Choroid plexus epithelial cell (primary cell): ENCODE measurements around the gene TRDN.

ENCODE experiments used
- DNase-seq: peaks from one replicate; pipeline ENCODE4 v3.0.0-alpha.2; 2010; ENCODE audit warnings: low read depth
- H3K4me3 ChIP-seq: 2 replicates; pipeline ENCODE4 v1.5.1; 2011; ENCODE audit warnings: low read depth, mild to moderate bottlenecking, control low read depth, low read length, moderate library complexity
- TF ChIP-seq, protein P1 (sequence below): conservative IDR thresholded peaks from 2 replicates; pipeline ENCODE4 v1.5.1; 2011; ENCODE audit warnings: low read depth, mild to moderate bottlenecking, control low read depth, inconsistent platforms, low read length, moderate library complexity

Gene TRDN

GRCh38 chr6:123529058-123529457, 107.7 kb downstream of the TRDN start:
- H3K4me3 ChIP-seq, result no peak overlapping the region
- DNase-seq, result no peak

DNA sequence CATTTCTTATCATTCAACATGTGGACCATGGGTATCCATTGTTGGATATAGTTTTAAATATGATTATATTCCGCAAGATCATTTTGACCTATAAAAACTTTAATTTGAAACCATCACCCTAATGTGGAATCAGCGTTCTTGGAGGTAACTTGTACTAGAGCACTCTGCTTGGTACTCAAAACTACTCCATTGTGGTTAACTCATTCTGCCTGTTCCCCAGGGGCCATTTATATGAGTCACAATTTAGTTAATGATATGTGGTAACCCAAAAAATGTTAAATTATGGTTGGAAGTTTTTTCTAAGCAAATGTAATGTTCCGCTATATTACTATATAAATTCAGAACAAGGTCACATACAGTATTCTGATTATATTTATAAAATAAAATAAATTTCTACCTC, 109.3 kb downstream of the TRDN start:
- TF ChIP-seq, protein P1, sequence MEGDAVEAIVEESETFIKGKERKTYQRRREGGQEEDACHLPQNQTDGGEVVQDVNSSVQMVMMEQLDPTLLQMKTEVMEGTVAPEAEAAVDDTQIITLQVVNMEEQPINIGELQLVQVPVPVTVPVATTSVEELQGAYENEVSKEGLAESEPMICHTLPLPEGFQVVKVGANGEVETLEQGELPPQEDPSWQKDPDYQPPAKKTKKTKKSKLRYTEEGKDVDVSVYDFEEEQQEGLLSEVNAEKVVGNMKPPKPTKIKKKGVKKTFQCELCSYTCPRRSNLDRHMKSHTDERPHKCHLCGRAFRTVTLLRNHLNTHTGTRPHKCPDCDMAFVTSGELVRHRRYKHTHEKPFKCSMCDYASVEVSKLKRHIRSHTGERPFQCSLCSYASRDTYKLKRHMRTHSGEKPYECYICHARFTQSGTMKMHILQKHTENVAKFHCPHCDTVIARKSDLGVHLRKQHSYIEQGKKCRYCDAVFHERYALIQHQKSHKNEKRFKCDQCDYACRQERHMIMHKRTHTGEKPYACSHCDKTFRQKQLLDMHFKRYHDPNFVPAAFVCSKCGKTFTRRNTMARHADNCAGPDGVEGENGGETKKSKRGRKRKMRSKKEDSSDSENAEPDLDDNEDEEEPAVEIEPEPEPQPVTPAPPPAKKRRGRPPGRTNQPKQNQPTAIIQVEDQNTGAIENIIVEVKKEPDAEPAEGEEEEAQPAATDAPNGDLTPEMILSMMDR, result no peak
- H3K4me3 ChIP-seq, result no peak overlapping the region
- DNase-seq, result no peak

More at GRCh38 chr6:123529058-123529457, 107.7 kb downstream of the TRDN start:
- TF ChIP-seq, protein P1, result no peak

- H3K4me3 ChIP-seq, result no peak overlapping the region
- TF ChIP-seq, protein P1, result no peak
- DNase-seq, result no peak
These were observed 110.6 kb downstream of the TRDN start for GRCh38 chr6:123526128-123526527.

DNA sequence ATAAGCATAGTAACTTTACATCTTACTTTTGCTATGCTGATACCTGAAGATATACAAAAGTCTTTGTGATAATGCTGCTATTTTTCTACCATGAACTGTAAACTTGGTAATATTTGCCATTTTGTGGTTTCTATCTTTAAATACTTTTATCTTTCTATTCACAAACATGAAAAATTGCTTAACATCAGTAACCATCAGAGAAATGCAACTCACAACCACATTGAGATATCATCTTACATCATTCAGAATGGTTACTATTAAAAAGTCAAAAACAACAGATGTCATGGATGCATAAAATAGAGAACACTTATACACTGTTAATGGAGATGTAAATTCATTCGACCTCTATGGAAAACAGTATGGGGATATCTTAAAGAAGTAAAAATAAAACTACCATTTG, 112.0 kb downstream of the TRDN start:
- no peak overlapping the region for H3K4me3 ChIP-seq
- TF ChIP-seq, protein P1, result no peak
- DNase-seq, result no peak

DNA sequence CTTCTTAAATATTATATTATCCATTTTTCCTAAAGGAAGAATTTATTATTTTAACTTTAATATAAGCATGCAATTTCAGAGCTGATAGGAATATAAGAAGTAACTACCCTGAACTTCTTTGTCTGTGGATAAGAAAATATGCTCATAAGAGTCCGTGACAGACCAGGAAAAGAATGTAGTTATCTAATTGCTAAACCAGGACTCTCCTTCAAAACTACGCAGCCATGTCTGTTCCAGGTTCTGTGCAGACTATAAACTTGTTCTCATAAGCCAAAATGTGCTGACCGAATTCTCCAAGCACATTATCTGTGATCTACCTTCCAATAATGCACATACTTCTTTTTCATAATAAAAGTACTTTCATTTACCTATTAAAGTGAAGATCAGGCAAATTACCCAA, 116.5 kb downstream of the TRDN start:
- TF ChIP-seq, protein P1, result no peak
- H3K4me3 ChIP-seq, result no peak overlapping the region
- no peak for DNase-seq

GRCh38 chr6:123519189-123519505, 117.6 kb downstream of the TRDN start:
- TF ChIP-seq, protein P1, result no peak
- H3K4me3 ChIP-seq, result no peak overlapping the region
- DNase-seq, result no peak

DNA sequence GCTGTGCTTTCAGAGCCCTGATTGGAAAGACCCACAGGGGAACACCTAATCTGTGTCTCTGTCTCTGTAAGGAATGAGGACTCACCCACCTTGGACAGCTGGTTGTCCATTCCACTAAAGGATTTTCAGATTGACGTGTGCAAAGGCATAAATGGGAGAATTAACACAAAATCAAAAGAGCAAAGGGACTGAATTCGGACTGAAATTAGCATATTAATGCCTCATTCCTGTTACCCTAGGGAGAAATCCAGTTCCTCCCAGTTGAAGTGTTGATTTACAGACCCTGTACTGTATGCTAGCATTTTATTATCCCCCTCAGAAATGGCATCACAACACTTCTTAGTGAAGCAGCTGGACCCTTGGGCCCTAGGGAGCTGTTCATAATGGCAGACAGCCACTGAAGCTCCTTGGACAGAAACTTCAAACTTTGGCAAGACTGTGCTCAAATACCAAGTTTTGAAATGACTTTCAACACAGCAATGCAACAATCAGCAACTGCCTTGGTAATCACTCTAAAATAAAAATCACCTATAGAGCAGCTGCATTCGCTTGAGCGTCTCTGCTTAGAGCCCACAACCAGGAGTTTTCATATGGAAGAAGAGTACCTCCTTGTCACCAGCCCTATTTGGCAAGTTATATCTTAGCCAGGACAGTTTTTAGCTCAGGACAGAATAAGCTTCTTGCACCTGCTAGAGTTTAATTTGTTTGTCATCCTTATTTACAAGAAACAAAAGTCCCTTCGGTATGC, 118.1 kb downstream of the TRDN start:
- H3K4me3 ChIP-seq, result no peak overlapping the region
- TF ChIP-seq, protein P1, result no peak
- no peak for DNase-seq
